Measurements from ENCODE around the gene DDR2. TPM values are rescaled to one million over a fixed set of nuclear protein-coding genes. Genes with fewer than 3 reads are reported as not detected.
"Not testable (repeated sequence)": the region's sequence is repeated elsewhere in the genome, so short reads cannot be mapped to it uniquely, and the experiment has no call there.

The DDR2 gene
- total and polyA plus RNA-seq, 3 experiments from 2014 or later: 0.09 to 0.20 (median 0.13) TPM

DNA sequence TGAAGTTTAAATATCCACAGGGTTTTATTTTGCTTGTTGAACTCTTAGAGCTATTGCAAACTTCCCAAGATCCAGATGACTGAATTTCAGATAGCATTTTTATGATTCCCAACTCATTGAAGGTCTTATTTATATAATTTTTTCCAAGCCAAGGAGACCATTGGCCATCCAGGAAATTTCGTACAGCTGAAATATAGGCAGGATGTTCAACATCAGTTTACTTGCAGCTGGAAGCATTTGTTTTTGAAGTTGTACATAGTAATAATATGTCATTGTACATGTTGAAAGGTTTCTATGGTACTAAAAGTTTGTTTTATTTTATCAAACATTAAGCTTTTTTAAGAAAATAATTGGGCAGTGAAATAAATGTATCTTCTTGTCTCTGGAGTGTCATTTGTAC, 32.8 kb upstream of the DDR2 start:
- CTCF ChIA-PET: no interaction called here
- POLR2A ChIA-PET: no interaction called here
- peaks cover 13 to 62% (median 25%) of the 10 kb centered on the region in 3 donors for H3K36me3 Mint-ChIP-seq
- no peaks in the 10 kb centered on the region for H3K9me3 Mint-ChIP-seq
- no peak overlapping the region for H3K4me3 Mint-ChIP-seq
- no peaks in the 10 kb centered on the region for H3K4me1 Mint-ChIP-seq
- H3K36me3 ChIP-seq (ENCODE audit: insufficient read depth, low read length): no peaks in the 10 kb centered on the region
- no peaks in the 10 kb centered on the region for H3K27me3 Mint-ChIP-seq
- DNase-seq: no peak
- H3K27ac Mint-ChIP-seq: no peak overlapping the region
- H3K4me1 ChIP-seq (ENCODE audit: insufficient read depth, low read length): no peaks in the 10 kb centered on the region
- H3K27ac ChIP-seq (ENCODE audit: low read depth, low read length): no peak overlapping the region
- H3K27me3 ChIP-seq (ENCODE audit: insufficient read depth, low read length, poor library complexity, severe bottlenecking): no peaks in the 10 kb centered on the region
- H3K4me3 ChIP-seq (ENCODE audit: low read length): no peak overlapping the region
- H3K9me3 ChIP-seq (ENCODE audit: low read length): no peaks in the 10 kb centered on the region

DNA sequence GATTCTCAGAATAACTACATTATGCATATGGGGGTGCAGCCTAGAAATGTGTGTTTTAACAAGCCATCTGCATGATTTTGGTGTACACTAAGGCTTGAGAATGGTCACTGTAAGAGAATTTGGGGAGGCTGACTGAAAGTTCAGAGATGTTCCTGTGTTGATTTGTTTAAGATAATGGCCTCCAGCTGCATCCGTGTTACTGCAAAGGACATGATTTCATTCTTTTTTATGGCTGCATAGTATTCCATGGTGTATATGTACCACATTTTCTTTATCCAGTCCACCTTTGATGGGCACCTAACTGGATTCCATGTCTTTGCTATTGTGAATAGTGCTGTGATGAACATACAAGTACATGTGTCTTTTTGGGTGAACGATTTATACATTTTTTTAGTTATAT, 29.1 kb upstream of the DDR2 start:
- POLR2A ChIA-PET; H3K27ac ChIP-seq (ENCODE audit: low read depth, low read length); H3K4me1 Mint-ChIP-seq; H3K36me3 ChIP-seq (ENCODE audit: insufficient read depth, low read length); H3K4me1 ChIP-seq (ENCODE audit: insufficient read depth, low read length); H3K4me3 ChIP-seq (ENCODE audit: low read length); H3K27me3 ChIP-seq (ENCODE audit: insufficient read depth, low read length, poor library complexity, severe bottlenecking); H3K9me3 ChIP-seq (ENCODE audit: low read length); H3K27me3 Mint-ChIP-seq; H3K4me3 Mint-ChIP-seq; H3K27ac Mint-ChIP-seq; H3K9me3 Mint-ChIP-seq; DNase-seq: not testable (repeated sequence)
- H3K36me3 Mint-ChIP-seq: peaks cover 13 to 42% (median 14%) of the 10 kb centered on the region in 3 donors
- CTCF ChIA-PET: interaction anchor here (2.6 kb wide), 1 partner anchor 10 kb away, joined by 6 read pairs; no protein-coding TSS in a partner anchor

DNA sequence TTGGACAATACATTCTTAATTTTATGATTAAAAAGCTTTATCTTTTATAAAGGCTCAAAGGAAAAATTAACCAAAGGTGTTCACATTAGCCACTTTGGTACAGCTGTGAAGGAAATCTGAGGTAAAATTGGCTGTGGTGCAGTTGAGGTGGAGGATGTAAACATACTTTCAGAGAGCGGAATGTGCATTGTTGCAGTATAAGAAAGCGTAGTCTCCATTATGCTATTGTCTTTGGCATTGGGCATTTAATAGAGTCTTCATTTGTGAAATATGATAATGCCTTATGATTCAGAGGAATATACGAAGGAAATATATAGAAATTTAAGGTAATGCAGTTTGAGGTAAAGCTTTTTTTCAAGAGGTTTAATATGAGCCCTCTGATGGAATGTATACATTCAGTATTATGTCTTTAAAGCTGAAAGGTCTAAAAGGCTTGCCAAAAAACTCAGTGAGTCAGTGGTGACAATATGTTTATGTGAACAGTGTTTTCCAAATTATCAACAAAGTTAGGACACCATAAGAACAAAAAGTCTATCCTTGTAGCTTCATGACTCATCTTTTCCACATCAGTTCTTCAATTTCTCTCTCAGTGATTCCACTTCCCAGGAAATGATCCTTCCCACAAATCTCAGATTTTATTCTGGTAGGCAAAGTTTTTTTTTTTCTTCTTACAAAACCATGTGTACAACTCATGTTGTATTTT, 26.9 kb upstream of the DDR2 start:
- no peaks in the 10 kb centered on the region for H3K9me3 ChIP-seq (ENCODE audit: low read length)
- H3K4me3 Mint-ChIP-seq: no peak overlapping the region
- H3K4me1 ChIP-seq (ENCODE audit: insufficient read depth, low read length): no peaks in the 10 kb centered on the region
- H3K9me3 Mint-ChIP-seq: no peaks in the 10 kb centered on the region
- peaks cover 15 to 28% (median 18%) of the 10 kb centered on the region in 3 donors for H3K36me3 Mint-ChIP-seq
- no peaks in the 10 kb centered on the region for H3K27me3 ChIP-seq (ENCODE audit: insufficient read depth, low read length, poor library complexity, severe bottlenecking)
- H3K27ac Mint-ChIP-seq: no peak overlapping the region
- H3K4me1 Mint-ChIP-seq: no peaks in the 10 kb centered on the region
- no peaks in the 10 kb centered on the region for H3K36me3 ChIP-seq (ENCODE audit: insufficient read depth, low read length)
- H3K4me3 ChIP-seq (ENCODE audit: low read length): no peak overlapping the region
- H3K27me3 Mint-ChIP-seq: no peaks in the 10 kb centered on the region
- H3K27ac ChIP-seq (ENCODE audit: low read depth, low read length): no peak overlapping the region
- ChIA-PET CTCF (interaction anchor here (0.6 to 2.6 kb wide), 2 partner anchors 8 to 1286 kb away, joined by 3 to 6 read pairs; no protein-coding TSS in a partner anchor), POLR2A (no interaction called here)
- no peak for DNase-seq

- POLR2A ChIA-PET: no interaction called here
- no peaks in the 10 kb centered on the region for H3K9me3 Mint-ChIP-seq
- Histone ChIP-seq H3K36me3 (ENCODE audit: insufficient read depth, low read length) (no peaks in the 10 kb centered on the region), H3K4me1 (ENCODE audit: insufficient read depth, low read length) (no peaks in the 10 kb centered on the region), H3K27me3 (ENCODE audit: insufficient read depth, low read length, poor library complexity, severe bottlenecking) (no peaks in the 10 kb centered on the region), H3K27ac (ENCODE audit: low read depth, low read length) (no peak overlapping the region), H3K4me3 (ENCODE audit: low read length) (no peak overlapping the region), H3K9me3 (ENCODE audit: low read length) (no peaks in the 10 kb centered on the region)
- no peak overlapping the region for H3K4me3 Mint-ChIP-seq
- peaks cover 4 to 6% (median 4%) of the 10 kb centered on the region in 3 donors for H3K36me3 Mint-ChIP-seq
- no peaks in the 10 kb centered on the region for H3K27me3 Mint-ChIP-seq
- H3K27ac Mint-ChIP-seq: no peak overlapping the region
- DNase-seq: no peak
- H3K4me1 Mint-ChIP-seq: no peaks in the 10 kb centered on the region
- CTCF ChIA-PET: no interaction called here
Observed at GRCh38 chr1:162609306-162609705, 23.0 kb upstream of the DDR2 start.

DNA sequence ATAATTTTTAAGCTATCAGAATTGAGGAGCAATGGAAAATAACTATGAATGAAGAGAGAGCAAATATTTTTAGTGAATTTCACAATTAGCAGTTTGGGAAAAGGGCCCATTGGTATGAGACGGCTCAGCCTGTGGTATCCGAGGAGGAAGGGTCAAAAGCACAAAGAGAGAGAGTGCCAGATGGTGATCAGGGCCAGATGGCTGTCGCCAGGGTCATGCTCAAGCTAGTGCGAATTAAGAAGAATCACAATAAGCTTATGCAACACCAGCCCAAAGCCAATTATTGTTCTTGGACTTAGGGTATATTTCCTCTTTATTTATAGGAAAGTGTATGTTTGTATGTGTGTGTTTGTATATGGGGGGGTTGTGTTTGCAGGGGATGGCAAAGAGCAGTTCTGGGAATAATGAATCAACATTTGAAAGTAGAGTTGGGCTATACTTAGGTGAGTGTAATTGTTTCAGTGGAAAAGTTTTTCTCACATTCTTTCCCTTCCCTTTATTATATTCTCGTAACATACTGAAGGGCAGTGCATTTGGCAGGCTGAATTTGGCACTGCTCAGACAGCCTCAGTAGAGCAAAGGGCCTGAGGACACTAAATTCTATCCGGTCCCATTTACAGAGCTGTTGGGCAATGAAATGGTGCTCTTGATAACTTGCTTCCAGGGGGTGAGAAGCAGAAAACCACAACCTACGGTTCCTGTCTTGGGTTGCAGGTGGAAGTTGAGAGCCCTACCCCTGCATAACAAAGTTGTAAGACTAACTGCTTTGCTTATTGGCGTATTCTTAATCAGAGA, 19.5 kb upstream of the DDR2 start:
- H3K27ac Mint-ChIP-seq: peak overlapping the region in 1 of 8 donors; percentile 43
- H3K27me3 Mint-ChIP-seq: no peaks in the 10 kb centered on the region
- H3K9me3 Mint-ChIP-seq: peaks cover 10 to 16% (median 13%) of the 10 kb centered on the region in 5 donors
- Histone ChIP-seq H3K27ac (ENCODE audit: low read depth, low read length) (no peak overlapping the region), H3K4me3 (ENCODE audit: low read length) (no peak overlapping the region), H3K4me1 (ENCODE audit: insufficient read depth, low read length) (no peaks in the 10 kb centered on the region), H3K27me3 (ENCODE audit: insufficient read depth, low read length, poor library complexity, severe bottlenecking) (no peaks in the 10 kb centered on the region), H3K9me3 (ENCODE audit: low read length) (peaks cover 1% of the 10 kb centered on the region), H3K36me3 (ENCODE audit: insufficient read depth, low read length) (no peaks in the 10 kb centered on the region)
- H3K4me1 Mint-ChIP-seq: no peaks in the 10 kb centered on the region
- H3K36me3 Mint-ChIP-seq: peaks cover 8 to 26% (median 16%) of the 10 kb centered on the region in 3 donors
- CTCF ChIA-PET: interaction anchor here (1.0 to 1.7 kb wide), 2 partner anchors 9 to 13 kb away, joined by 4 to 6 read pairs; no protein-coding TSS in a partner anchor
- no peak for DNase-seq
- POLR2A ChIA-PET: no interaction called here
- no peak overlapping the region for H3K4me3 Mint-ChIP-seq

- H3K27ac Mint-ChIP-seq: no peak overlapping the region
- no peaks in the 10 kb centered on the region for H3K27me3 ChIP-seq (ENCODE audit: insufficient read depth, low read length, poor library complexity, severe bottlenecking)
- H3K36me3 Mint-ChIP-seq: peaks cover 4 to 35% (median 11%) of the 10 kb centered on the region in 3 donors
- H3K9me3 ChIP-seq (ENCODE audit: low read length): peaks cover 3% of the 10 kb centered on the region
- no peak overlapping the region for H3K4me3 Mint-ChIP-seq
- H3K27ac ChIP-seq (ENCODE audit: low read depth, low read length): no peak overlapping the region
- peaks cover 16 to 25% (median 20%) of the 10 kb centered on the region in 5 donors for H3K9me3 Mint-ChIP-seq
- no peaks in the 10 kb centered on the region for H3K4me1 ChIP-seq (ENCODE audit: insufficient read depth, low read length)
- DNase-seq: no peak
- no peaks in the 10 kb centered on the region for H3K4me1 Mint-ChIP-seq
- POLR2A ChIA-PET: no interaction called here
- H3K4me3 ChIP-seq (ENCODE audit: low read length): no peak overlapping the region
- H3K27me3 Mint-ChIP-seq: no peaks in the 10 kb centered on the region
- H3K36me3 ChIP-seq (ENCODE audit: insufficient read depth, low read length): no peaks in the 10 kb centered on the region
- CTCF ChIA-PET: no interaction called here
Observed at GRCh38 chr1:162616848-162617247, 15.4 kb upstream of the DDR2 start.

GRCh38 chr1:162617513-162617912, 14.8 kb upstream of the DDR2 start:
- no peak overlapping the region for H3K27ac ChIP-seq (ENCODE audit: low read depth, low read length)
- CTCF ChIA-PET: no interaction called here
- no peaks in the 10 kb centered on the region for H3K27me3 ChIP-seq (ENCODE audit: insufficient read depth, low read length, poor library complexity, severe bottlenecking)
- Mint-ChIP-seq H3K27me3 (no peaks in the 10 kb centered on the region), H3K4me1 (no peaks in the 10 kb centered on the region), H3K4me3 (no peak overlapping the region), H3K36me3 (peaks cover 4 to 35% (median 11%) of the 10 kb centered on the region in 3 donors), H3K9me3 (peaks cover 16 to 25% (median 20%) of the 10 kb centered on the region in 5 donors), H3K27ac (no peak overlapping the region)
- DNase-seq: no peak
- H3K36me3 ChIP-seq (ENCODE audit: insufficient read depth, low read length): no peaks in the 10 kb centered on the region
- POLR2A ChIA-PET: no interaction called here
- no peak overlapping the region for H3K4me3 ChIP-seq (ENCODE audit: low read length)
- H3K4me1 ChIP-seq (ENCODE audit: insufficient read depth, low read length): no peaks in the 10 kb centered on the region
- H3K9me3 ChIP-seq (ENCODE audit: low read length): peaks cover 3% of the 10 kb centered on the region

DNA sequence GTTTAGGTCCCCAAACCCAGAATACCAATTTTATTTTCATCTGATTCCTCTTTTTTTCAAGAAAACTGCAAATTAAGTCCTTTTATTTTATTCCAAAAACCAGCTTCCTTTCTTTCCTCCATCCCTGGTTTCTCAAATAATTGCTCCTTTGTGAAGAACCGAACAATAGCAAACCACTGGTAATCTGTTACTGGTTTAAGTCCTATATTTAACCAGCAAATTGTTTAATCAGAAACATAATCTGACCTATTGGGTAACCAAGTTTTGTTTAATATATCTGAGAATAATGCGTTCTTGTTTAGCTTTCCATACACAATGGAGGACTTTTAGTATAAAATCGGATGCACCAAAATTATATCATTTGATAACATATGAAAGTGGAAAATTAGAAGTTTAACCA, 13.2 kb upstream of the DDR2 start:
- peaks cover 3% of the 10 kb centered on the region for H3K9me3 ChIP-seq (ENCODE audit: low read length)
- H3K27ac ChIP-seq (ENCODE audit: low read depth, low read length): no peak overlapping the region
- no peak overlapping the region for H3K4me3 ChIP-seq (ENCODE audit: low read length)
- ChIA-PET CTCF (no interaction called here), POLR2A (no interaction called here)
- H3K9me3 Mint-ChIP-seq: peaks cover 16 to 25% (median 20%) of the 10 kb centered on the region in 5 donors
- no peak overlapping the region for H3K27ac Mint-ChIP-seq
- no peaks in the 10 kb centered on the region for H3K36me3 ChIP-seq (ENCODE audit: insufficient read depth, low read length)
- H3K27me3 ChIP-seq (ENCODE audit: insufficient read depth, low read length, poor library complexity, severe bottlenecking): no peaks in the 10 kb centered on the region
- H3K4me1 Mint-ChIP-seq: no peaks in the 10 kb centered on the region
- H3K4me3 Mint-ChIP-seq: no peak overlapping the region
- H3K27me3 Mint-ChIP-seq: peaks cover 0 to 7% of the 10 kb centered on the region in 2 donors
- H3K36me3 Mint-ChIP-seq: peaks cover 6 to 40% (median 11%) of the 10 kb centered on the region in 3 donors
- H3K4me1 ChIP-seq (ENCODE audit: insufficient read depth, low read length): no peaks in the 10 kb centered on the region
- no peak for DNase-seq
